ENCODE data around the gene CXorf49B. TPM values are rescaled to one million over a fixed set of nuclear protein-coding genes. Genes with fewer than 3 reads are reported as not detected.
"Not testable (repeated sequence)": the region's sequence is repeated elsewhere in the genome, so short reads cannot be mapped to it uniquely, and the experiment has no call there.

CXorf49B gene
- not detected for total RNA-seq
- polyA plus RNA-seq, result not detected
- long read RNA-seq, donor 1, result 0 reads
- long read RNA-seq, donor 2, result 0 reads

GRCh38 chrX:71763049-71763448 is at the start of gene CXorf49B:
CXorf49B (plus strand) TSS chrX:71763349; CDS start chrX:71763424, 75 bp downstream.
- DNase-seq; H3K4me3 ChIP-seq; H3K9me3 ChIP-seq; H3K27me3 ChIP-seq (replicated peaks in 1 of 7); H3K4me1 ChIP-seq; intact Hi-C loops (cut with DNase I; ENCODE audit: low total_unique reads); H3K36me3 ChIP-seq; H3K27ac ChIP-seq: not testable (repeated sequence)
- no CpG with 5 or more reads among the region's 34 CpGs for WGBS, 5 donors

DNA sequence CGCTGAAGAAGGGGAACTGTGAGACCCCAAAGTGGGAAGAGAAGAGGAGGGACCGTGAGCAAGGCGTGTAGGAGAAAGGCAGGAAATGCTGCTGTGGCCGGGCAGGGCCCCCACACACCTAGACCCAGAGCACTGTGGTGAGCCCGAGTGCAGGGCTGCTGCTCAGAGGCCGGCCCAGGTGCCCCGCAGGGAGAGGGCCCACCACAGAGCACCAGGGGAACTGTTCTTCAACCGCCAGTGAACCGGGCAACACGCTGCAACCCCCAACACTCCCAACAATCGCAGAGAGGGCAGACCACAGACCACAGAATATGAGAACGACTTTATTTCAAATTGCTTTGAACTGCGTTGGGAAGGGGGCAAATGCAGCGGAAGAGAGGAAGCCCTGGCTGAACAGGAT is 49.1 kb upstream of the CXorf49B start:
- H3K36me3 ChIP-seq; DNase-seq; H3K9me3 ChIP-seq; H3K4me1 ChIP-seq; H3K27ac ChIP-seq; H3K4me3 ChIP-seq; intact Hi-C loops (cut with DNase I; ENCODE audit: low total_unique reads); H3K27me3 ChIP-seq (replicated peaks in 1 of 7): not testable (repeated sequence)
- no CpG with 5 or more reads among the region's 14 CpGs for WGBS, 5 donors

- DNase-seq; H3K27me3 ChIP-seq (replicated peaks in 1 of 7); H3K36me3 ChIP-seq; intact Hi-C loops (cut with DNase I; ENCODE audit: low total_unique reads); H3K9me3 ChIP-seq; H3K27ac ChIP-seq; H3K4me3 ChIP-seq; H3K4me1 ChIP-seq: not testable (repeated sequence)
- no CpG with 5 or more reads among the region's 8 CpGs for WGBS, 5 donors
These were observed 47.6 kb upstream of the CXorf49B start for GRCh38 chrX:71715551-71715950.

GRCh38 chrX:71716323-71716722 is 46.8 kb upstream of the CXorf49B start:
- H3K4me3 ChIP-seq; DNase-seq; H3K27me3 ChIP-seq (replicated peaks in 1 of 7); H3K36me3 ChIP-seq; intact Hi-C loops (cut with DNase I; ENCODE audit: low total_unique reads); H3K9me3 ChIP-seq; H3K27ac ChIP-seq; H3K4me1 ChIP-seq: not testable (repeated sequence)
- WGBS, 5 donors, result no CpG with 5 or more reads among the region's 12 CpGs

- intact Hi-C loops (cut with DNase I; ENCODE audit: low total_unique reads); H3K9me3 ChIP-seq; H3K4me1 ChIP-seq; H3K36me3 ChIP-seq; H3K4me3 ChIP-seq; H3K27me3 ChIP-seq (replicated peaks in 1 of 7); DNase-seq; H3K27ac ChIP-seq: not testable (repeated sequence)
- no CpG with 5 or more reads among the region's 30 CpGs for WGBS, 5 donors
These were observed 45.0 kb upstream of the CXorf49B start, which contains the start of gene CXorf49 for GRCh38 chrX:71718185-71718584. CXorf49 (minus strand) TSS chrX:71718285; CDS start chrX:71718151, 134 bp downstream.

DNA sequence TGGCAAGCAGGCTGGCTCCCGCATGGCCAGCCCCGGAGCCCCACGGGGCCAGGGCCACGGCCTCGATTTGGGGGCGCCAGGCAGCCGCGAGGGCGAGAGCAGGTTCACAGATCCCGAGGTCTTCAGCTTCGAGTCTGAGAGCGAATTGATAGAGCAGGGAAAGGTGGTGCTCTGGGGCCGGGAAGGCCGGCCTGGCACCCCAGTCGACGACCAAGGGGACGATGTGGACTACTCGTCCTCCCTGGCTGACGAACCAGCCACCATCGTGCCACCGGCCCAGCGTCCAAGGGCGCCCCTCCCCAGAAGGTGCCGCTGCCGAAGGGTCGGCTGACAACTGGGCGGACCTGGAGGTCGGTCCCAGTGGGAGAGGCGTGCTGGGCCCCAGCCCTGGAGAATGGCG is 44.0 kb upstream of the CXorf49B start:
- H3K36me3 ChIP-seq; H3K27me3 ChIP-seq (replicated peaks in 1 of 7); intact Hi-C loops (cut with DNase I; ENCODE audit: low total_unique reads); H3K4me1 ChIP-seq; H3K27ac ChIP-seq; H3K9me3 ChIP-seq; H3K4me3 ChIP-seq: not testable (repeated sequence)
- DNase-seq, result peak; percentile 52
- 89 to 94% methylated on average over 3 to 8 of the region's 30 CpGs; no CpG with 5 or more reads in 3 of the 5 donors for WGBS, 5 donors

DNA sequence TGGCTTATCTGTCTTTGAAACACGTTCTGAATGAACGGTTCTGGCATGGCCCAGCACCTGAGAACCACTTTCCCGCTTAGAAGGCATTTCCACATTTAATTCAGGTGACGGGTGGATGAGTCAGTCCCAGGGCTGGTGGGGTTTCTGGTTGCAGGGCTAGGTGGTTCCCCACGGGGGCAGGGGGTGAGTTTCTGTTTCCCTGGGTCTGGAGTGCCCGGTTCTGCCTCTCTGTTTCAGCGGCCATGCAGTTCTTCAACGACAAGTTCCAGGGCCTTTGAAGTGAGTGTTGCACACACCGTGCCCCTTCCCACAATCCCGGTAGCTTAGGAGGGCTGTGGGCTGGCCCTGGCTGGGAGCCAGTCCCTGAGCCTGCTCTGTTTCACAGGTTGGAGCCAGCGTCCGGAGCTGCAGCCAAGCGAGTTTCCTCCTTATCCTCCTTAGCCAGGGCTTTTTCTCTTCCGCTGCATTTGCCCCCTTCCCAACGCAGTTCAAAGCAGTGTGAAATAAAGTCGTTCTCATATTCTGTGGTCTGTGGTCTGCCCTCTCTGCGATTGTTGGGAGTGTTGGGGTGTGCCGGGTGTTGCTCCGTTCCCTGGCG is 42.8 kb upstream of the CXorf49B start:
- DNase-seq; H3K4me1 ChIP-seq; H3K9me3 ChIP-seq; H3K27ac ChIP-seq; H3K4me3 ChIP-seq; H3K27me3 ChIP-seq (replicated peaks in 1 of 7); H3K36me3 ChIP-seq; intact Hi-C loops (cut with DNase I; ENCODE audit: low total_unique reads): not testable (repeated sequence)
- no CpG with 5 or more reads among the region's 20 CpGs for WGBS, 5 donors

DNA sequence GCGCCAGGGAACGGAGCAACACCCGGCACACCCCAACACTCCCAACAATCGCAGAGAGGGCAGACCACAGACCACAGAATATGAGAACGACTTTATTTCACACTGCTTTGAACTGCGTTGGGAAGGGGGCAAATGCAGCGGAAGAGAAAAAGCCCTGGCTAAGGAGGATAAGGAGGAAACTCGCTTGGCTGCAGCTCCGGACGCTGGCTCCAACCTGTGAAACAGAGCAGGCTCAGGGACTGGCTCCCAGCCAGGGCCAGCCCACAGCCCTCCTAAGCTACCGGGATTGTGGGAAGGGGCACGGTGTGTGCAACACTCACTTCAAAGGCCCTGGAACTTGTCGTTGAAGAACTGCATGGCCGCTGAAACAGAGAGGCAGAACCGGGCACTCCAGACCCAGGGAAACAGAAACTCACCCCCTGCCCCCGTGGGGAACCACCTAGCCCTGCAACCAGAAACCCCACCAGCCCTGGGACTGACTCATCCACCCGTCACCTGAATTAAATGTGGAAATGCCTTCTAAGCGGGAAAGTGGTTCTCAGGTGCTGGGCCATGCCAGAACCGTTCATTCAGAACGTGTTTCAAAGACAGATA is 2.4 kb upstream of the CXorf49B start:
- intact Hi-C loops (cut with DNase I; ENCODE audit: low total_unique reads); H3K9me3 ChIP-seq; H3K4me3 ChIP-seq; H3K4me1 ChIP-seq; H3K27me3 ChIP-seq (replicated peaks in 1 of 7); H3K27ac ChIP-seq; H3K36me3 ChIP-seq; DNase-seq: not testable (repeated sequence)
- WGBS, 5 donors, result no CpG with 5 or more reads among the region's 20 CpGs

- intact Hi-C loops (cut with DNase I; ENCODE audit: low total_unique reads), result not testable (repeated sequence)
These were observed 1.7 kb downstream of the CXorf49B start for GRCh38 chrX:71764832-71765231.

DNA sequence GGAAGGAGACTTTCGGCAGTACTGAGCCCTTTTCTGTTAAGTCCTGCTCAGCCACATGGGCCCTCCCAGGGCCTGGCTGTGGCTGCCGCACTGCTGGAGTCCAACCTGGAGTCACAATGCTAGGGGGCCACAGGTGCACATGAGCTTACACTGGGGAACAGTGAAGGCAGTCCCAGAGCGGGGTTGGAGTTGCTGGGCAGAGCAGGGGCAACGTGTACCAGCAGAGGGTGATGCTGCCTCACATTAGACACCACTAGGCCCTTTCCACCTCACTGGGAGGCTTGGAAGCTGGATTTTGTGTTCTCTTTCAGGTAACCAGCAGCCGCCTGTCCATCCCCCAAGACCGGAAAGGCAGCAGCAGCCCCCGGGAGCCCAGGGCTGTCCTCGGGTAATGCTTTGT is 2.5 kb downstream of the CXorf49B start:
- WGBS, 5 donors, result no CpG with 5 or more reads among the region's 8 CpGs
- H3K27ac ChIP-seq; intact Hi-C loops (cut with DNase I; ENCODE audit: low total_unique reads); H3K27me3 ChIP-seq (replicated peaks in 1 of 7); H3K9me3 ChIP-seq; H3K36me3 ChIP-seq; DNase-seq; H3K4me3 ChIP-seq; H3K4me1 ChIP-seq: not testable (repeated sequence)

More at GRCh38 chrX:71764832-71765231, 1.7 kb downstream of the CXorf49B start:
- not testable (repeated sequence) for DNase-seq; H3K36me3 ChIP-seq; H3K27me3 ChIP-seq (replicated peaks in 1 of 7); H3K9me3 ChIP-seq; H3K27ac ChIP-seq; H3K4me3 ChIP-seq; H3K4me1 ChIP-seq
- WGBS, 5 donors, result no CpG with 5 or more reads among the region's 11 CpGs

- H3K4me1 ChIP-seq; H3K4me3 ChIP-seq; DNase-seq; H3K27ac ChIP-seq; H3K9me3 ChIP-seq; H3K27me3 ChIP-seq (replicated peaks in 1 of 7); intact Hi-C loops (cut with DNase I; ENCODE audit: low total_unique reads); H3K36me3 ChIP-seq: not testable (repeated sequence)
- WGBS, 5 donors, result no CpG with 5 or more reads among the region's 14 CpGs
These were observed 4.0 kb downstream of the CXorf49B start for GRCh38 chrX:71767134-71767533.
